HG03558 (cell line): ENCODE measurements around the gene KCNIP2.
A peak's percentile ranks its signal among the peaks of the same experiment; 100 is the strongest.

ENCODE experiments used
- ATAC-seq: cut with Tn5 transposase; IDR thresholded peaks from one replicate; pipeline ENCODE4 v1.9.1; 2021; ENCODE audit warnings: moderate number of reproducible peaks; ENCODE audit not compliant: unreplicated experiment; ENCODE audit errors: extremely low read depth

Gene KCNIP2

GRCh38 chr10:101856626-101857025 lies 13.0 kb upstream of the KCNIP2 start:
- no peak for ATAC-seq

- no peak for ATAC-seq
These were observed 8.0 kb upstream of the KCNIP2 start for GRCh38 chr10:101851411-101852116.

GRCh38 chr10:101850749-101851148 lies 7.1 kb upstream of the KCNIP2 start:
- no peak for ATAC-seq

GRCh38 chr10:101848894-101849351 lies 5.3 kb upstream of the KCNIP2 start:
- ATAC-seq: no peak

- no peak for ATAC-seq
These were observed 4.8 kb upstream of the KCNIP2 start for GRCh38 chr10:101848408-101848807.

GRCh38 chr10:101845893-101846292 lies 2.3 kb upstream of the KCNIP2 start:
- no peak for ATAC-seq

GRCh38 chr10:101841826-101842225 lies 1.8 kb downstream of the KCNIP2 start:
- no peak for ATAC-seq

GRCh38 chr10:101840741-101841453 lies 2.7 kb downstream of the KCNIP2 start:
- no peak for ATAC-seq

- no peak for ATAC-seq
These were observed 3.4 kb downstream of the KCNIP2 start for GRCh38 chr10:101840102-101840684.

- ATAC-seq: no peak
These were observed 4.1 kb downstream of the KCNIP2 start for GRCh38 chr10:101839416-101840063.

- no peak for ATAC-seq
These were observed 4.6 kb downstream of the KCNIP2 start for GRCh38 chr10:101839002-101839401.

GRCh38 chr10:101838416-101838970 lies 5.1 kb downstream of the KCNIP2 start:
- ATAC-seq: no peak

GRCh38 chr10:101837748-101838147 lies 5.9 kb downstream of the KCNIP2 start:
- no peak for ATAC-seq

- no peak for ATAC-seq
These were observed 8.2 kb downstream of the KCNIP2 start for GRCh38 chr10:101835362-101835761.

GRCh38 chr10:101834341-101834740 lies 9.3 kb downstream of the KCNIP2 start:
- no peak for ATAC-seq

- ATAC-seq: no peak
These were observed 10.1 kb downstream of the KCNIP2 start for GRCh38 chr10:101833466-101833865.

GRCh38 chr10:101832325-101832771 lies 11.3 kb downstream of the KCNIP2 start:
- ATAC-seq: no peak

GRCh38 chr10:101831169-101831811 lies 12.3 kb downstream of the KCNIP2 start:
- ATAC-seq: no peak

GRCh38 chr10:101830322-101831168 lies 13.1 kb downstream of the KCNIP2 start:
- peak; percentile 29 for ATAC-seq
